COLO829 (cell line): Measurements from ENCODE around the gene ZNF789.
"Not testable (repeated sequence)": the region's sequence is repeated elsewhere in the genome, so short reads cannot be mapped to it uniquely, and the experiment has no call there.

ENCODE experiments used
- DNase-seq: peaks from one replicate; pipeline ENCODE4 v3.0.0; 2012; ENCODE audit warnings: low spot score

The ZNF789 gene

DNA sequence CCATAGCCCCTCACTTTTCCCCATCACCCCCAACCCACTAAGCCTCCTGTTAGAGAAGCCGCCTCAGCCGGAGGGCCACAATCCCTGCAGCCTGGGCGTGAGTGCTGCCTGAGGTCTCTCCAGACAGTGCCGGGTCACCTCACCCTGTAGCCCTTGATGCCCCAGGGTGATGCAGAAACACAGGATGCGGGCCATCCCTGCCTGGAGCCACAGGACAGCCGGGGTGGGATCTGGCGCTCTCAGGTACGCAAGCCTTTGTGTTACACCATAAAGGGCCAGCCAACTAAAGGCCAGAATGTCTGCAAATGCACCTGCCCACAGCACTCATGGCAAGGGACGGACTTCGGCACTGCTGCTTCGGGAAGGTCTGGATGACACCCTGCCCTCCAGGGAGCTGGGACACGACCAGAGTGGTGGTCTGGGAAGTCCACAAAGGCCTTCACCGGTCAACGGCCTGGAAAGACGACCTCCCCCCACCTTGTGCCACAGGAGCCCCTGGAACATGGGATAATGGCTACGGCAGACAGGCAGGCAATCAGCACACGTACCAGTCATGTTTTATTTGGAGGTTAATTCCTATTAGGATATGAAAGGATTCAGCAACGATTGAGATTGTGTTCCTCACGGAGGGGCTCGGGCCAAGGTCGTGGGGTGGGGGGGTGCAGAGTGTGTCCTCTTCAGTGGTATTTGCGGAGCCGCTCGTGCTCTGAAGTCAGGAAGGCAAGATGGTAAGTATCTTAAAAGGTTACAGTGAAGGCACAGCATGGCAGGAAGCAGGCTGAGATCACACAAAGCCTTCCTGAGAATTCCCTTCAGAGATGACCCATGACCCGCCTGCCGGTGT, 14.8 kb upstream of the ZNF789 start:
- no peak for DNase-seq

DNA sequence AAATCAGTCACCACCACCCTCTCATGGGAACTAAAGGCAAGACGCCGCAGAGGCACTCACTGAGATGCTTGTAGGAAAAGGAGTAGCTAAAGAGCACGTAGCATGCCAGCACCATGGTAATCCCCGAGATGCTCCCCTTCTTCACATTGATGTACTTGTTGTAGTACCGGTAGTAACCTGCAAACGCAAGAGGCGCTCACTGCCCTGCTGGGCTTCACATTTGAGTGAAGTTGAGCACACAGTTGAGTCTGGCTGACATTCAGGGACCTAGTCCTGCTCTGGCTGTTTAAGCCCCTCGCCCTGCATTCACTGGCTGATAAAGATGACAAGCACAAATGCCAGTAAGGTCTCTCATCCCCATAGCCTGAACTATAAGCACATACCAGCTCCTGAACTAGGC, 13.6 kb upstream of the ZNF789 start:
- no peak for DNase-seq

DNA sequence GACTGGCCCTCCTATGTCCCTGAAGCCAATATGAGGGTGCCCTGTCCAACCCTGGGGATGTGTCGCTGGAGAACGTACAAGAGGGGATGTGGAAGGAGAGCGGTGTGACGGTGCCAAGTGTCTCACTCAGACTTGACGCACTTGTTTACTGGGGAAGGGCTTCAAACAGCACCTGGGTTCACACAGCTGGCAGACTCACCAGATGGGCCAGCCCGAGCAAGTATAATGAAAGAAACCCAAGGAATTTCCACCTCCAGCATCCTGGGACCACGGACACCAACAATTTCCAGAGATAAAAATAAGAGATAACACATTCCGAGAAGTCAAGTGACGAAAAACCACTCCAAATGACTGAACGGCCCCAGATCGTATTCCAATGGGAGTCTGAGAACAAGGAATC, 12.0 kb upstream of the ZNF789 start:
- DNase-seq, result no peak

DNA sequence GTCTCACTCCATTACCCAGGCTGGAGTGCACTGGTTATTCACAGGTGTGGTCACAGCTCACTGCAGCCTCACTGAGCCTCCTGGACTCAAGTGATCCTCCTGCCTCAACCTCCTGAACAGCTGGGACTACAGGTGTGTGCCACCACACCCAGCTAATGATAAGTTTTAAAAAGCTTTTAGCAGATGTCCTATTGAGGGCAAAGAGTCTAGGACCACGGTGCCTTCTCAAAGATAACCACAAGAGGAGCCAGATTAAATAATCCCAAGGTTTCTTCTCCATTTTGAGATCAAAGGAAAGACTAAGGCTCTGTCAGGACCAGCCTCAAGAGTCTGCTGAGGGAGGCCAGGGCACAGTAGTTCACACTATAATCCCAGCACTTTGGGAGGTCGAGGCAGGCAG, 11.5 kb upstream of the ZNF789 start:
- DNase-seq, result no peak

DNA sequence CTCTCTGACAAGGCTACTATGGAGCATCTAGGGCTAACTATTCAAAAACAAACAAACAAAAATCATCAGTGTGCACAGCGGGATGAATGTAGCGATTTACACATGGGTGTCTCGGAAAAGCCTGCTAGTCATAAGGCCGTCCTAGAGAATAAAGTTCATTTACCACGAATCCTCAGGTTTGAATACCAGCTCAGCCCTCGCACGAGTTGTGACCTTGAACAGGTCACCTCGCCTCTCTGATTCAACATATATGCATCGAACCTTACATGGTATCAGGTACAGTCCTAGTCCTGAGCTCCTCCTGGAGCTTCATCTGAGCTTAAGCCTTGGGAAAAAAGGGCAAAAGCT, 7.3 kb upstream of the ZNF789 start:
- DNase-seq, result no peak

DNA sequence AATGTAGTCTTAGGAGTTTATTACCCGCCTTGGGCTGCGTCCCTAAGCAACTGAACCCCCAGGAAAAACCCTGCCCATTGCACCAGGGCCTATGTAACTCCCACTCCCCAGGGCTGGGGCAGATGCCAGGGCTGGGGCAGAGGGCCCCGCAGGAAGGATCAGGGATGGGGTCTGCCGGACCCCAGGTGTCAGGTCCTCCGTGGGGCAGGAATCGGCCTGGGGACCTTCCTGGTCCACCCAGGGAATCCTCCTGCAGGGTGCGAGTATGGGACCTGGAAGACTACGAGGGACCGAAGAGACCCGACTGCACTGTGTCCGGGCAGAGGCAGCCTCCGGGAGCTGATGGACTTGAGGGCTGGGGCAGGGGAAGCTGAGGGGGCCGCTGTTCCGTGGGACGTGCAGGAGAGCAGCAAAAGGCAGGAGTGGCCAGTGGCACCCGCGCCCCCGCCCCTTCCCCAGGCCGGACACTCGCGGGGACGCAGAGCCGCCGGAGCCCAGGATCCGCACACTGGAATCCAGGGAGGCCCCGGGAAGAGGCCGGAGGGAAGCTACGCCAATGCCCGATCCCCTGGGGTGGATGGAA, 4.3 kb upstream of the ZNF789 start:
- no peak for DNase-seq

DNA sequence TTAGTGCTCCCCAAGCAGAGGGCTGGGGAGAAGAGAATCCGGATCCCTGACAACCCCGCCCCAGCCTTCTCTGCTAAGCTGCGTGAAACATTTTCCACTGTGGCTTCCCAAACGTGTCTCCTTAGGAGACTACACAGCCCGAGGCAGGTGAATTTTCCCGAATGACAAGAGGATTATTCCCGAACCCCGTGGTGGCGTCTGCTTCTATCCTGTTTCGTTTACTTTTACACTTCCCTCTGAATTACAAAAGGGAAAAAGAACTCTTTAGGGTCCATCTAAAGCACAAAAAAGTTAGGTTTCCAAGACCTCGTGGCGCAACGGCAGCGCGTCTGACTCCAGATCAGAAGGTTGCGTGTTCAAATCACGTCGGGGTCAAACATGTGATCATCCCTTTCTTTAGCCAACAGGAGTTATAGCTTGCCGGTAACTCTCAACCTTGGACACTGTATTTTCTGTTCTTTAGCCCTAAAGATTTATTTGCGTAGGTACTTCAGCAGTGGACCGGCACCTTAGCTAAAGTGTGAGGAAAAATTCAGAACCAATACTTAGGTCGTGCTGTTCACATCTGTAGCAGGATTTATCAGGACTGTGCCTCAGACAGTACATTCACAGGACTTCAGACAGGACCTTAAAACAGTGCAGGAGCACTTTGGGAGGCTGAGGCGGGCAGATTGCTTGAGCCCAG, 3.2 kb upstream of the ZNF789 start:
- DNase-seq, result no peak

DNA sequence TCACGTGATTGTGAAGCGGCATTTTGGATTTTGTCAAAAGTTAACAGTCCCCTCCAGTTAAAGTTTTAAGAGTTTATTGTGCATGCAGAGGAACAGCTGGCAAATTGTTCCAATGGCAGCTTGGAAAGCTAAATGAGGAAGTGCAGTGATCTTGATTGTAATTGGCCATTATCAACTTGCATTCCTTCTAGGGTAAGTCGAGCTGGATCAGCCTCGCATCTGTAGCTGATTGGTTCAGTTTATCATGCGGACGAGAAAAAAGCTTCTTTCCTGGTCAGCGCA, 566 bp downstream of the ZNF789 start:
- DNase-seq, result peak; percentile 85

DNA sequence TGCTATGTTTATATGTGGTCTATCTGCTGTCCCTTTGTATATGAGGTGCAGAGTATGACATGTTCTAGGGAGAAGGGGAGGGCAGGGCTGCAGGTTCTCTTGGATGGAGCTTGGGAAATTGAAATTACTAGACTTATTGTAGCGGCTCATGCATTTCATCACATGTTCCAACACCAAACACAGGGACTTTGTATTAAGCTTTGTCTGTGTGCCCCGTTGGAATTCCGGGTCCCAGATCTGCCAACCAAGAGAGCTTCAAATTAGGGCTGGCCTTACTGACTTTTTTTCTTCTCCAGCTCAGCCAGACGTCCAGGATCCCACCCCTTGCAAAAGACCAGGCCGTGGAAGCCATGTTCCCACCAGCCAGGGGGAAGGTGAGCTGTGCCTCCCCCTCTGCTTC, 3.4 kb downstream of the ZNF789 start:
- peak; percentile 85 for DNase-seq

DNA sequence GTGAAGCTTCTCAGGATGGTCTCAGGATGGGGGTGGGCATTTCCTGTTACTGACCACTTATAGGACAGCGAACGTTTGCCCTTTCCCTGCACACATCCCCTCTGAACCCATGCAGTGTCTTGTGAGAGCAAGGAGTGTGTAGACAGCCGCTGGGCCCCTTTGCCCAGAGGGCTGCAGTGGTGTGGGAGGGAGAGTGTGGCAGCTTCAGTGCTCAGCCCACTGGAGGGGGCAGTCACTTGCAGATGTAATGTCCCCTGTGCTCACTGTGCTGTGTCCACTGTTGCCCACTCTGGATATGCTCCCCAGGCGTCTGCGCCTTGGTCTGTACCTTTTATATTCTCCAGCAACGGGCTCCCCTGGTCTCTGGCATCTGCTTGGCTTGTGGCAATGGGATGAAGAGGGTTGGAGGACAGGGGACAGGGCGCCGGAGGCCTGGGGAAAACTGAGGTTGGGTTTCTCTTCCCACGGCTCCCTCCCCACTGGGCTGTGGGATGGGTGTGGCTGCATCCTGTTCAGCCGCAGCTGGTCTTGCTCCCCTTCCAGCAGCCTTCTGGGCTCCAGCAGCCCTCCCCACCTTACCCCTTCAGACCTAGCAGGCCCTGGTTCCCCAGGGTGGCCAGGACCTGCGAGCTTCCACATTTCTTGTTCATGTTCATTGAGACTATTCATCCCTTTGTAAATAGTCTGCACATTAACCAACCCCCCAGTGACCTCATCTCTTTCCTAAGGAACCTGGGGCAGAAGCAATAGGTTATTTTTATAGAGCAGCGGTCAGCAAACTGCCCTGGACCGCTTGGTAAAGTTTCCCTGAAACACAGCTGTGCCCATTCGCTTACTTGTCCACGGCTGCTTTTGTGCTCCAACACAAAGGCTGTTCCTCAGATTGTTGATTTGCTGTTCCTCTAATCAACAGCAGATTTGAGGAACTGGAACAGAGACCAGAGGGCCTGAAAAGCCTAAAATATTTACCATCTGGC, 6.1 kb downstream of the ZNF789 start:
- no peak for DNase-seq

DNA sequence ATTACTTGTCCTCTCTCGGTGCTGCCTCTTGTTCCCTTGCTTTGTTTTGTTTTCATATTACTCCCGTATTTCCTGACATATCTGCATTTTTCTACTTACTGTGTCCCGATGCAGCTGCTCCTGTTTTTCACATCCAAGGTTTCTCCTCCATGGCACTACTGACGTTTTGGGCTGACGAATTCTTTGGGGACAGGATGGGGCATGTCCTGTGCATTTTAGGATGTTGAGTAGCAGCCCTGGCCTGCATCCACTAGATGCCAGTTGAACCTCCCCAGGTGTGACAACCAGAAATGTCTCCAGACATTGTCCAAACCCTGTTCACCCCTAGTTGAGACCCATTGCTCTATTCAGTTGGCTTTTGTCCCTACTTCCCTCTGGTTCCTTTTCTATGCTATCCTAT, 12.4 kb downstream of the ZNF789 start:
- DNase-seq, result no peak

DNA sequence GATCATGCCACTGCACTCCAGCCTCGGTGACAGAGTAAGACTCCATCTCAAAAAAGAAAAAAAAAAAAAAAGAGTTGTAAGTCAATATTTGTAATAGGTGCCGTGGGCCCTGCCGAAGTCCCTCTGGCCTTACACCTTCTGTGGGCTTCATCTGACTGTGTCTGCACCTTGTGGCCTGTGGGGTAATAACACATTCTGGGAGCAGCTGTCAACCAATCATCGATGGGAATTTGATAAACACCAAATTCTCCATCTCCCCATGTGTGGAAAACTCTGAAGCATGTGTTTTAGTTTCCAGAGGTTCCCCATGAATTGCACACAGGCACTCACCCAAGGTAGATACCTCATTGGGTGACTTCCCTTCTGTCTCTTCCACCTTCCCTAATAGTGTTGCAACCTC, 16.5 kb downstream of the ZNF789 start:
- DNase-seq, result no peak

DNA sequence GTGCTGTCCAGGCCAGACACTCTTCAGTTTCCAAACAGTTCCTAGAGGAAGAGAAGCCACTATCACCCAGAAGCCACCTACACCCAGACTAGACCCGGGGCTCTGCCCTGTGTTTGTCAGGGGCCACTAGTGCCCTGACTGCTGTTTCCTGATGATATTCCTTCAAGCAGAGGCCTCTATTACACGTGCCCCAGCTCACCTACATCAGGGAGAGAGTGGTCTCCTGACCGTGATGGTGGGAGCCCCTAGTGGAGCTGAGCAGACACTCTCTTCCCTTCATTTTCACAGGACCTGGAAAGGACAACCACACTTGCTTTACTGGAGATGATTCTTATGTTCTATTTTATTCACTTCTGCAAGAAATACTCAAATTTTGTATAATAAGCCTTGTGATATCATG, 18.2 kb downstream of the ZNF789 start:
- no peak for DNase-seq

DNA sequence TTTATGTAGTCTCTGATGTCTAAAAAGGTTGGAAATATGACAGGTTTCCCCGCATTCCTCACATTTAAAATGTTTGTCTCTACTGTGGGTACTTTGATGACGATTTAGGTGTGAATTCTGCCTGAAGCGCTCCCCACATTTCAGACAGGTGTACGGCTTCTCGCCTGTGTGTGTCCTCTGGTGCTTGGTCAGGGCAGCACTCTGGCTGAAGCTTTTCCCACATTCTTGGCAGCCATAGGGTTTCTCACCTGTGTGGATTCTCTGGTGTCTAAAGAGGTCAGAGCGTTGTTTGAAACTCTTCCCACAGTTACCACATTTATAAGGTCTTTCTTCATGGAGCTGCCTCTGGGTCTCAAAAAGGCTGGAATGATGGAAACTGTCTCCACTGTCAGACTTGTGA, 21.1 kb downstream of the ZNF789 start:
- no peak for DNase-seq

DNA sequence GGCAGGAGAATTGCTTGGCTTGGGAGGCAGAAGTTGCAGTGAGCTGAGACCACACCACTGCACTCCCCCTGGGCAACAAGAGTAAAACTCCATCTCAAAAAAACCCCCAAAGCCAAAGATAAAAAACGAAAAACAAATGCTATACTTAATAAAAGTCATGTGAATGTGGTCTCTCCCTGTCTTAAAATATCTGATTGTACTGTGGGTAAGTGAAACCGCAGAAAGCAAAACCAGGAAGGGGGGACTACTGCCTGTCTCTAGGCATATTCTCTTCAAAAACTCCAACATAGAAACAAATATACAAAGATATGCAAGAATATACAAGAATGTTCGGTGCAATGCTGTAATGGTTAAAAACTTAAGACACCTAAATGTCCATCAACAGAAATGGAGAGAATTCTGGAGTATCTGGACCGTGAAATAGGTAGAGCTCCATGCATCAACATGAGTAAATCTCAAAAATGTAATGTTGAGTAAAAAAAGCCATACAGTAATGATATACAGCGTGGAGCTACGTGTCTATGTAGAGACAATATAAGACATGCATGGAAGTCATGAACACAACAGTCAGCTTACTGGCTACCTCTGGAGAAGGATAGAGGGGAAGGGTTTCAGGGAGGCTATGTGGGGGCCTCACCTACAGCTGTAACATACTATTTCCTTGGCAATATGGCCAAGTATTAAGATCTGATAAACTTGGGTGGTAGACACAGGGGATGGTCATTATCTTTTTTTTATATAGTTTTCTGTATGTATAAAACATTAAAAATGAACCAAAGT, 25.3 kb downstream of the ZNF789 start:
- no peak for DNase-seq

DNA sequence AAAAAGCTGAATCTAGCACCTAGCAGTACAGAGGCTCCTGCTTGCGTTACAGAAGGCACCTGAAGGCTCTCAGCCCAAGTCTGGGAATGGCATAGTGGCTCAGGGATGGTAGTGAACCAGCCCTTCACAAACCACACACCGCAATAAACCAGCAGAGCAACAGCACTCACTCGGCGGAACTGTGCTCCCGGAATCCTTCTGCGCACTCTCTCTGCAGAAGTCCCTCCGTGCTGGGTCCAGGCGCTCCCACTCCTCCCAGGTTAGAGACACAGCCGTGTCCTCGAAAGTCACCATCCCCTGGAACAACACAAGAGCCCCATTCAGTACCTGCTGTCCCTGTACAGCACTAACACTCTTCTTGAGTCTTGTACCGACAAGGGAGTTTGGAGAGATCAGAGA, 25.9 kb downstream of the ZNF789 start:
- DNase-seq, result no peak

DNA sequence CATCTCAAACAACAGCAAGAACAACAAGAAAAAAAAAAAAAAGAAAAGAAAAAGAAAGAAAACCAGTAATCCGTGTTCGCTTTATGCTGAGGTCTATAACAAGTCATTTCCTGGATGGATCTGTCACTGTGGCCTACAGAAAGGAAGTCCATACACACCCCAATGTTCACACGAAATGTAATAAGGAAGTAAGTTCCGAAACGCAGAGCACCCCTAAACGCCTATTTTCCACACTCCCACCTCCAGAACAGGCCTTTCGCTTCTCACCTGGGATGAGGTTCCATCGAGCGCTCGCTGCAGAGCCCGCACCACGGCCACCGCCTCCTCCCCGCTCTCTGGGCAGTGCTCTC, 26.7 kb downstream of the ZNF789 start:
- DNase-seq, result no peak

DNA sequence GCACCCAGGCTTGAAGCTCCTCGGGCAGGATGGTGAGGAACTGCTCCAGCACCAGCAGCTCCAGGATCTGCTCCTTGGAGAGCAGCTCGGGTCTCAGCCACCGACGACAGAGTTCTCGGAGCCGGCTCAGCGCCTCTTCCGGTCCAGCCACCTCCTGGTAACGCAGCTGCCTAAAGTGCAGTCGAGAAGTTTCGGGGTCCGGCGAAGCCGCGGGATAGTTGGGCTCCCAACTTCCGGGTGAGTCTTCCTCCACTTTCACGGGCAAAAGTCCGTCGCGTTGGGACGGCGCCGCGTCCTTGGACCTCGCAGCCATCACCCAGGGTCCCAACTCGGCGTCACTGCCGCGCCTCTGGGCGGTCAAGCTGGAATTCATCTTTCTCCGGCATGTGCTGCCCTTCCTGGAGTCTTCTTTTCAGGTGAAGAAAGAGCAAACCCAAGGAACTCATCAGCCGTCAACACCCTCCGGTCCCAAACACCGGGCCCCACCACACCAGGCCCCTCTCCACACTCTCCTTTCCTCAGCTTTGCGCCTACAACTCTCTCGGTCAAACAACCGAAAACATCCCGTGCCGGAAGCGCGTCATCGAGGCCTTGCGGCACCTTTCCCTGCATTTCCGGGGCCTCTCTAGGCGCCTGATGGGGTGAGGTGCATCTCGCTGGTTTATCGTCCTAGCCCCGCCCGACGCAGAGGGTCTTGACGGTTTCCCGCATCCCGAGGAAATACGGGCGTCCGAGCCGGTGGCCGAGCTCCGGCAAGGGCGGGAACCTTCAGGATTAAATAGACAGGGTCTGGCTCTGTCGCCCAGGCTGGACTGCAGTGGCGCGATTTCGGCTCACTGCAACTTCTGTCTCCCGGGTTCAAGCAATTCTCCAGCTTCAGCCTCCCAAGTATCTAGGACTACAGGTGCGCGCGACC, 27.3 kb downstream of the ZNF789 start, which contains the start of gene ZNF394:
ZNF394 (minus strand) TSS at position 561 of the 916 bp plus-strand sequence; CDS start at position 373, 188 bp downstream.
- peak; percentile 94 for DNase-seq

DNA sequence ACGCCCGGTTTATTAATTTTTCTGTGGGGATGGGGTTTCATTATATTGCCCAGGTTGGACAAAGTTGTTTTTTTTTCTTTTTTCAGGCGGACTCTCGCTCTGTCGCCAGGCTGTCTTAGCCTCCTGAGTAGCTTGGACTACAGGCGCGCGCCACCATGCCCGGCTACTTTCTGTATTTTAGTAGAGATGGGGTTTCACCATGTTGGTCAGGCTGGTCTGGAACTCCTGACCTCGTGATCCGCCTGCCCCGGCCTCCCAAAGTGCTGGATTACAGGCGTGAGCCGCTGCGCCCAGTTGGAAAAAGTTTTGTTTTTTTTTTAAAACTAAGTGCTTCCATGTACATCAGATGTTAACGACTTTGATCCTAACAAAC, 27.9 kb downstream of the ZNF789 start:
- no peak for DNase-seq

DNA sequence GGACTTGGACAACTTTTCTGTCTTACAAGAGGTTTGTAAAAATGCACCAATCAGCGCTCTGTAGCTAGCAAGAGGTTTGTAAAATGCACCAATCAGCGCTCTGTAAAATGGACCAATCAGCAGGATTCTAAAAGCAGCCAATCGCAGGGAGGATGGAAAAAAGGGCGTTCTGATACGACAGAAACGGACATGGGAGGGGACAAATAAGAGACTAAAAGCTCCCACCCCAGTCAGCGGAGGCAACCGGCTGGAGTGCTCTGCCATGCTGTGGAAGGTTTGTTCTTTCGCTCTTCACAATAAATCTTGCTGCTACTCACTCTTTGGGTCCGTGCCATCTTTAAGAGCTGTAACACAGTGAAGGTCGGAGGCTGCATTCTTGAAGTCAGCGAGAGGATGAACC, 28.5 kb downstream of the ZNF789 start:
- not testable (repeated sequence) for DNase-seq

DNA sequence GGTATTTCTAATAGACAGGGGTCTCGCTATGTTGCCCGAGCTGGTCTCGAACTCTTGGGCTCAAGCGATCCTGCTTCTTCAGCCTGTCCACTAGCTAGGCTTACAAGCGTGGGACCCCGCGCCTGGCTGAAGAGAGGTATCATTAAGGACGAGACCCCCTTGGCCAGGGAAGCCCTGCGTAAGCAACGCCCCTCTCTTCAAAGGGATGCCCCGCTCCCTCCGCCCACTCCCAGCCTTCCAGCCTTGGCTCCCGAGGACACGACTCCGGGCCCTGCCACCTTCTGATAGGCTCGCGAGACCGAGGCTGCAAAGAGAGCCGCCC, 31.6 kb downstream of the ZNF789 start:
- no peak for DNase-seq
